Measurements from ENCODE around the gene CHI3L2.
"Not testable (repeated sequence)": the region's sequence is repeated elsewhere in the genome, so short reads cannot be mapped to it uniquely, and the experiment has no call there.

Gene CHI3L2

GRCh38 chr1:111204201-111204982 is 23.1 kb upstream of the CHI3L2 start:
- DNase-seq (ENCODE audit: low read depth in 1 of 2, low spot score in 1 of 2) = peak; percentile 69 to 87
- in situ Hi-C loops (cut with HindIII; ENCODE audit: low pct_unique_long_range_greater_than_20kb, low sequenced_read_pairs) = no loop called here
- TF ChIP-seq JUND (IDR thresholded peaks at IDR 0.05; ENCODE audit: low read depth) = no peak

GRCh38 chr1:111204983-111205713 is 22.4 kb upstream of the CHI3L2 start:
- no peak for TF ChIP-seq JUND (IDR thresholded peaks at IDR 0.05; ENCODE audit: low read depth)
- DNase-seq (ENCODE audit: low read depth in 1 of 2, low spot score in 1 of 2) = no peak
- in situ Hi-C loops (cut with HindIII; ENCODE audit: low pct_unique_long_range_greater_than_20kb, low sequenced_read_pairs) = no loop called here

GRCh38 chr1:111205714-111206050 is 21.8 kb upstream of the CHI3L2 start:
- in situ Hi-C loops (cut with HindIII; ENCODE audit: low pct_unique_long_range_greater_than_20kb, low sequenced_read_pairs) = no loop called here
- no peak for TF ChIP-seq JUND (IDR thresholded peaks at IDR 0.05; ENCODE audit: low read depth)
- DNase-seq (ENCODE audit: low read depth in 1 of 2, low spot score in 1 of 2) = no peak

- TF ChIP-seq JUND (IDR thresholded peaks at IDR 0.05; ENCODE audit: low read depth) = no peak
- DNase-seq (ENCODE audit: low read depth in 1 of 2, low spot score in 1 of 2) = no peak
- in situ Hi-C loops (cut with HindIII; ENCODE audit: low pct_unique_long_range_greater_than_20kb, low sequenced_read_pairs) = no loop called here
Measured at GRCh38 chr1:111208921-111209320, 18.6 kb upstream of the CHI3L2 start.

GRCh38 chr1:111209622-111210021 is 17.9 kb upstream of the CHI3L2 start:
- in situ Hi-C loops (cut with HindIII; ENCODE audit: low pct_unique_long_range_greater_than_20kb, low sequenced_read_pairs) = no loop called here
- TF ChIP-seq JUND (IDR thresholded peaks at IDR 0.05; ENCODE audit: low read depth) = no peak
- no peak for DNase-seq (ENCODE audit: low read depth in 1 of 2, low spot score in 1 of 2)

- no peak for DNase-seq (ENCODE audit: low read depth in 1 of 2, low spot score in 1 of 2)
- in situ Hi-C loops (cut with HindIII; ENCODE audit: low pct_unique_long_range_greater_than_20kb, low sequenced_read_pairs) = no loop called here
- no peak for TF ChIP-seq JUND (IDR thresholded peaks at IDR 0.05; ENCODE audit: low read depth)
Measured at GRCh38 chr1:111211921-111212320, 15.6 kb upstream of the CHI3L2 start.

GRCh38 chr1:111212634-111213335 is 14.7 kb upstream of the CHI3L2 start:
- no peak for DNase-seq (ENCODE audit: low read depth in 1 of 2, low spot score in 1 of 2)
- in situ Hi-C loops (cut with HindIII; ENCODE audit: low pct_unique_long_range_greater_than_20kb, low sequenced_read_pairs) = no loop called here
- TF ChIP-seq JUND (IDR thresholded peaks at IDR 0.05; ENCODE audit: low read depth) = no peak

GRCh38 chr1:111213412-111213811 is 14.1 kb upstream of the CHI3L2 start:
- in situ Hi-C loops (cut with HindIII; ENCODE audit: low pct_unique_long_range_greater_than_20kb, low sequenced_read_pairs) = no loop called here
- no peak for DNase-seq (ENCODE audit: low read depth in 1 of 2, low spot score in 1 of 2)
- no peak for TF ChIP-seq JUND (IDR thresholded peaks at IDR 0.05; ENCODE audit: low read depth)

- DNase-seq (ENCODE audit: low read depth in 1 of 2, low spot score in 1 of 2) = no peak
- in situ Hi-C loops (cut with HindIII; ENCODE audit: low pct_unique_long_range_greater_than_20kb, low sequenced_read_pairs) = no loop called here
- no peak for TF ChIP-seq JUND (IDR thresholded peaks at IDR 0.05; ENCODE audit: low read depth)
Measured at GRCh38 chr1:111214074-111214801, 13.3 kb upstream of the CHI3L2 start.

GRCh38 chr1:111214884-111215283 is 12.6 kb upstream of the CHI3L2 start:
- DNase-seq (ENCODE audit: low read depth in 1 of 2, low spot score in 1 of 2) = no peak
- in situ Hi-C loops (cut with HindIII; ENCODE audit: low pct_unique_long_range_greater_than_20kb, low sequenced_read_pairs) = no loop called here
- TF ChIP-seq JUND (IDR thresholded peaks at IDR 0.05; ENCODE audit: low read depth) = no peak

- DNase-seq (ENCODE audit: low read depth in 1 of 2, low spot score in 1 of 2); in situ Hi-C loops (cut with HindIII; ENCODE audit: low pct_unique_long_range_greater_than_20kb, low sequenced_read_pairs): not testable (repeated sequence)
Measured at GRCh38 chr1:111215285-111215684, 12.2 kb upstream of the CHI3L2 start.

- no peak for TF ChIP-seq JUND (IDR thresholded peaks at IDR 0.05; ENCODE audit: low read depth)
- in situ Hi-C loops (cut with HindIII; ENCODE audit: low pct_unique_long_range_greater_than_20kb, low sequenced_read_pairs) = no loop called here
Measured at GRCh38 chr1:111216751-111217150, 10.8 kb upstream of the CHI3L2 start.

More at GRCh38 chr1:111216751-111217150, 10.8 kb upstream of the CHI3L2 start:
- DNase-seq (ENCODE audit: low read depth in 1 of 2, low spot score in 1 of 2) = no peak

Measured in T47D (cell line).